Measurements from ENCODE around the gene GPR75.

- TF ChIP-seq, protein P1, sequence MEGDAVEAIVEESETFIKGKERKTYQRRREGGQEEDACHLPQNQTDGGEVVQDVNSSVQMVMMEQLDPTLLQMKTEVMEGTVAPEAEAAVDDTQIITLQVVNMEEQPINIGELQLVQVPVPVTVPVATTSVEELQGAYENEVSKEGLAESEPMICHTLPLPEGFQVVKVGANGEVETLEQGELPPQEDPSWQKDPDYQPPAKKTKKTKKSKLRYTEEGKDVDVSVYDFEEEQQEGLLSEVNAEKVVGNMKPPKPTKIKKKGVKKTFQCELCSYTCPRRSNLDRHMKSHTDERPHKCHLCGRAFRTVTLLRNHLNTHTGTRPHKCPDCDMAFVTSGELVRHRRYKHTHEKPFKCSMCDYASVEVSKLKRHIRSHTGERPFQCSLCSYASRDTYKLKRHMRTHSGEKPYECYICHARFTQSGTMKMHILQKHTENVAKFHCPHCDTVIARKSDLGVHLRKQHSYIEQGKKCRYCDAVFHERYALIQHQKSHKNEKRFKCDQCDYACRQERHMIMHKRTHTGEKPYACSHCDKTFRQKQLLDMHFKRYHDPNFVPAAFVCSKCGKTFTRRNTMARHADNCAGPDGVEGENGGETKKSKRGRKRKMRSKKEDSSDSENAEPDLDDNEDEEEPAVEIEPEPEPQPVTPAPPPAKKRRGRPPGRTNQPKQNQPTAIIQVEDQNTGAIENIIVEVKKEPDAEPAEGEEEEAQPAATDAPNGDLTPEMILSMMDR (IDR thresholded peaks at IDR 0.05): no peak
- no peak for TF ChIP-seq POLR2AphosphoS5 (IDR thresholded peaks at IDR 0.05; ENCODE audit: low read depth, low read length)
- no peak for TF ChIP-seq TCF7L2 (IDR thresholded peaks at IDR 0.05; ENCODE audit: low read depth, low read length)
Observed at GRCh38 chr2:53865264-53865663, 5.5 kb upstream of the GPR75 start.
